ENCODE measurements around the gene PREX1. TPM values are rescaled to one million over a fixed set of nuclear protein-coding genes. Genes with fewer than 3 reads are reported as not detected.

PREX1 gene
- total and polyA plus RNA-seq, 2 donors (not counting 1 experiment from before 2014, with no cell fraction given) = 1.0 to 3.1 TPM

DNA sequence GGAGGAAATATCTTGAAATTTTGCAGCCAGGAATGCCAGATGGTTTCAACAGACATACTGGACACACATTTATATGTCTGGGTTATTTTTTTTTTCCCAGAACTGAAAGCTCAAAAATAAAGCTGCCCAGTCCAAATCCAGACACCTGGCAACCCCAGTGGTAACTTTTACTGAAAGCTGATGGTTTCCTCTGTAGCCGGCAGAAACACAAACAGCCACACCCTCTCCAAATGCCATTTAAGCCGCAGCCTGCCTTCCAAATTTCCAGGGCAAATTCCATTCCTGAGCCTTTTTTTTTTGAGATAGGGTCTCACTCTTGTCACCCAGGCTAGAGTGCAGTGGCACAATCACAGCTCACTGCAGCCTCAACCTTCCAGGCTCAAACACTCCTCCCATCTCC is 6.5 kb upstream of the PREX1 start:
- TF ChIP-seq EZH2 (IDR thresholded peaks at IDR 0.05; ENCODE audit: low read length, missing control alignments) = no peak
- TF ChIP-seq, protein P1, sequence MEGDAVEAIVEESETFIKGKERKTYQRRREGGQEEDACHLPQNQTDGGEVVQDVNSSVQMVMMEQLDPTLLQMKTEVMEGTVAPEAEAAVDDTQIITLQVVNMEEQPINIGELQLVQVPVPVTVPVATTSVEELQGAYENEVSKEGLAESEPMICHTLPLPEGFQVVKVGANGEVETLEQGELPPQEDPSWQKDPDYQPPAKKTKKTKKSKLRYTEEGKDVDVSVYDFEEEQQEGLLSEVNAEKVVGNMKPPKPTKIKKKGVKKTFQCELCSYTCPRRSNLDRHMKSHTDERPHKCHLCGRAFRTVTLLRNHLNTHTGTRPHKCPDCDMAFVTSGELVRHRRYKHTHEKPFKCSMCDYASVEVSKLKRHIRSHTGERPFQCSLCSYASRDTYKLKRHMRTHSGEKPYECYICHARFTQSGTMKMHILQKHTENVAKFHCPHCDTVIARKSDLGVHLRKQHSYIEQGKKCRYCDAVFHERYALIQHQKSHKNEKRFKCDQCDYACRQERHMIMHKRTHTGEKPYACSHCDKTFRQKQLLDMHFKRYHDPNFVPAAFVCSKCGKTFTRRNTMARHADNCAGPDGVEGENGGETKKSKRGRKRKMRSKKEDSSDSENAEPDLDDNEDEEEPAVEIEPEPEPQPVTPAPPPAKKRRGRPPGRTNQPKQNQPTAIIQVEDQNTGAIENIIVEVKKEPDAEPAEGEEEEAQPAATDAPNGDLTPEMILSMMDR (conservative IDR thresholded peaks at IDR 0.05 in 1 of 2, IDR thresholded peaks at IDR 0.05 in 1 of 2; ENCODE audit: low read depth in 1 of 2, low read length in 2 of 2) = no peak
- H3K9me3 ChIP-seq (ENCODE audit: control insufficient read depth, insufficient read depth, low read depth, low read length) = no peaks in the 10 kb centered on the region
- no peak overlapping the region for H3K27ac ChIP-seq (ENCODE audit: insufficient read depth, low read length)
- H3K79me2 ChIP-seq (ENCODE audit: control insufficient read depth, insufficient read depth, low read length) = no peaks in the 10 kb centered on the region
- no peak overlapping the region for H2AFZ ChIP-seq (ENCODE audit: low read length)
- H4K20me1 ChIP-seq (ENCODE audit: control insufficient read depth, extremely low read depth, insufficient read depth, low read length) = no peaks in the 10 kb centered on the region
- no peak overlapping the region for H3K4me2 ChIP-seq (ENCODE audit: extremely low read depth, insufficient read depth, low read length)
- no peaks in the 10 kb centered on the region for H3K36me3 ChIP-seq (ENCODE audit: control insufficient read depth, insufficient read depth, low read length)
- no peak overlapping the region for H3K4me3 ChIP-seq (replicated peaks in 1 of 4; ENCODE audit: control extremely low read depth in 1 of 4, insufficient read depth in 1 of 4, low read depth in 3 of 4, low read length in 4 of 4)
- DNase-seq (ENCODE audit: low read depth in 2 of 2) = no peak
- H3K27me3 ChIP-seq (ENCODE audit: control insufficient read depth, insufficient read depth, low read length) = no peaks in the 10 kb centered on the region
- no peak overlapping the region for H3K9ac ChIP-seq (ENCODE audit: insufficient read depth, low read length)
- H3K4me1 ChIP-seq (ENCODE audit: control insufficient read depth, extremely low read depth, insufficient read depth, low read length) = peaks cover 5% of the 10 kb centered on the region

- Histone ChIP-seq H3K36me3 (ENCODE audit: control insufficient read depth, insufficient read depth, low read length) (no peaks in the 10 kb centered on the region), H3K4me1 (ENCODE audit: control insufficient read depth, extremely low read depth, insufficient read depth, low read length) (peaks cover 5% of the 10 kb centered on the region), H2AFZ (ENCODE audit: low read length) (no peak overlapping the region), H3K27ac (ENCODE audit: insufficient read depth, low read length) (no peak overlapping the region), H3K27me3 (ENCODE audit: control insufficient read depth, insufficient read depth, low read length) (no peaks in the 10 kb centered on the region), H3K4me2 (ENCODE audit: extremely low read depth, insufficient read depth, low read length) (no peak overlapping the region), H4K20me1 (ENCODE audit: control insufficient read depth, extremely low read depth, insufficient read depth, low read length) (no peaks in the 10 kb centered on the region), H3K79me2 (ENCODE audit: control insufficient read depth, insufficient read depth, low read length) (no peaks in the 10 kb centered on the region), H3K9me3 (ENCODE audit: control insufficient read depth, insufficient read depth, low read depth, low read length) (no peaks in the 10 kb centered on the region), H3K4me3 (replicated peaks in 1 of 4; ENCODE audit: control extremely low read depth in 1 of 4, insufficient read depth in 1 of 4, low read depth in 3 of 4, low read length in 4 of 4) (no peak overlapping the region), H3K9ac (ENCODE audit: insufficient read depth, low read length) (no peak overlapping the region)
- TF ChIP-seq, protein P1 (conservative IDR thresholded peaks at IDR 0.05 in 1 of 2, IDR thresholded peaks at IDR 0.05 in 1 of 2; ENCODE audit: low read depth in 1 of 2, low read length in 2 of 2) = no peak
- no peak for TF ChIP-seq EZH2 (IDR thresholded peaks at IDR 0.05; ENCODE audit: low read length, missing control alignments)
- DNase-seq (ENCODE audit: low read depth in 2 of 2) = no peak
Observed at GRCh38 chr20:48832405-48832730, 4.6 kb upstream of the PREX1 start.

GRCh38 chr20:48831718-48832404 is 4.1 kb upstream of the PREX1 start:
- H3K27ac ChIP-seq (ENCODE audit: insufficient read depth, low read length) = no peak overlapping the region
- H3K4me2 ChIP-seq (ENCODE audit: extremely low read depth, insufficient read depth, low read length) = no peak overlapping the region
- peak; percentile 40 to 75 for DNase-seq (ENCODE audit: low read depth in 2 of 2)

More at GRCh38 chr20:48831718-48832404, 4.1 kb upstream of the PREX1 start:
- H3K27me3 ChIP-seq (ENCODE audit: control insufficient read depth, insufficient read depth, low read length) = no peaks in the 10 kb centered on the region
- no peak overlapping the region for H3K4me3 ChIP-seq (replicated peaks in 1 of 4; ENCODE audit: control extremely low read depth in 1 of 4, insufficient read depth in 1 of 4, low read depth in 3 of 4, low read length in 4 of 4)
- H4K20me1 ChIP-seq (ENCODE audit: control insufficient read depth, extremely low read depth, insufficient read depth, low read length) = no peaks in the 10 kb centered on the region
- TF ChIP-seq EZH2 (IDR thresholded peaks at IDR 0.05; ENCODE audit: low read length, missing control alignments) = no peak
- TF ChIP-seq, protein P1 (conservative IDR thresholded peaks at IDR 0.05 in 1 of 2, IDR thresholded peaks at IDR 0.05 in 1 of 2; ENCODE audit: low read depth in 1 of 2, low read length in 2 of 2) = no peak
- H3K9ac ChIP-seq (ENCODE audit: insufficient read depth, low read length) = no peak overlapping the region
- no peaks in the 10 kb centered on the region for H3K9me3 ChIP-seq (ENCODE audit: control insufficient read depth, insufficient read depth, low read depth, low read length)
- peaks cover 5% of the 10 kb centered on the region for H3K4me1 ChIP-seq (ENCODE audit: control insufficient read depth, extremely low read depth, insufficient read depth, low read length)
- no peak overlapping the region for H2AFZ ChIP-seq (ENCODE audit: low read length)
- no peaks in the 10 kb centered on the region for H3K36me3 ChIP-seq (ENCODE audit: control insufficient read depth, insufficient read depth, low read length)
- H3K79me2 ChIP-seq (ENCODE audit: control insufficient read depth, insufficient read depth, low read length) = no peaks in the 10 kb centered on the region

Data from fibroblast of lung (primary cell).